Measurements from ENCODE around the gene SZRD1.

- TF ChIP-seq EZH2 (IDR thresholded peaks at IDR 0.05; ENCODE audit: low read length, missing control alignments) (no peak), CTCF (conservative IDR thresholded peaks at IDR 0.05 in 1 of 2, IDR thresholded peaks at IDR 0.05 in 1 of 2; ENCODE audit: low read depth in 1 of 2, low read length in 2 of 2) (no peak)
Observed at GRCh38 chr1:16391411-16391810, 24.4 kb downstream of the SZRD1 start.

All from fibroblast of lung (primary cell).